DMS114 treated with DMSO at 0.1 percent for 48 hours (cell line): ENCODE results near the gene LRRC59.
A peak's percentile ranks its signal among the peaks of the same experiment; 100 is the strongest.
"Not testable (repeated sequence)": the region's sequence is repeated elsewhere in the genome, so short reads cannot be mapped to it uniquely, and the experiment has no call there.

Experiments
- DNase-seq: peaks from one replicate; lab custom pipeline; 2025; ENCODE audit not compliant: unreplicated experiment; lab: John Stamatoyannopoulos, UW

Gene LRRC59

DNA sequence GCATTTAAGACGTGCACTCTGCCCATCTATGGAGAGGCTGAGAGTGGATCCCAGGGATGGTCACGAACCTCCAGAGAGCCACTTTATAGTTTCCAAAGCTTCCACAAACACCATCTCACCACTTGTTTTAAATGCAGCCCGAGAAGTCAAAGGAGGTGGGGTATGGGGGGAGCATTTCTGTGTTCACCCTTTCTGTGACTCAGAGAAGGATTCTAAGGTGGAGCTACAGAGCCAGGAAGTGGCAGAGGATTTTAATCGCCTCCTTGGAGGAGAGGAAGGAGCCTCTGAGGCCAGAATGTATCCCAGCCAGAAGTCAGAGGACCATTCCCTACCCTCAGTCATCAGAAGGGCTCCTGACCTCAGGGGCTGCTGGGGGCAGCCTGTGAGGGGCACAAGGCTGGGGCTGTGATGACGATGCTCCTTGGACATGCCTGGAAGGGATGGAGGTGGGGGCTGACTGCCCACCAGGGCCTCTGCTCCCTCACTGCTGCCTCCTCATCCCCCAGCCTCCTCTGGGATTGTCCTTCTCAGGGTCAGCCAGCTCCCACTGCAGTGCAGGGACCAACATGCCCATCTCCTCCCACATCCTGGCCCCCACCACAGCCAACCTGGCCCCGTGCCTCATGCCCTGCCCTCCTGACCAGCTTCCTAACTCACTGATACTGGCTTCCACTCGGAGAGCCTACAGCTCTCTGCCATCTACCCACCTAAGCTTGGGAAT, 48.6 kb downstream of the LRRC59 start:
- no peak for DNase-seq

DNA sequence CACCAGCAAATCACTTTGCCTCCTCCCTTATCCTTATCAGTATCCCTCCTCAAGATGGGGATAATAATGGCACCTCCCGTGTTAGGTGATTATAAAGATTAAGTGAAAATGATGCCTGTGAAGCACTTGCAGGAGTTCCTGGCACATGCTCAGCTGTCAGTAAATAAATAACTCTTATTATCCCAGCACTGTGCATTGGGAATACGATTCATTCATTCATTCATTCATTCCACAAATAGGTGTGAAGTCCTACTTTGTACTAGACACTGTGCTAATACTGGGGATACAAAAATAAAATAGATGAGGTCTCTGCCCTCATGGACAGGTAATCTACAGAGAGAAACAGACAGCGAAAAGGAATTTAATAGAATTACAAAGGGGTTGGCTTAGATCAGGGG, 49.4 kb downstream of the LRRC59 start:
- DNase-seq: no peak

DNA sequence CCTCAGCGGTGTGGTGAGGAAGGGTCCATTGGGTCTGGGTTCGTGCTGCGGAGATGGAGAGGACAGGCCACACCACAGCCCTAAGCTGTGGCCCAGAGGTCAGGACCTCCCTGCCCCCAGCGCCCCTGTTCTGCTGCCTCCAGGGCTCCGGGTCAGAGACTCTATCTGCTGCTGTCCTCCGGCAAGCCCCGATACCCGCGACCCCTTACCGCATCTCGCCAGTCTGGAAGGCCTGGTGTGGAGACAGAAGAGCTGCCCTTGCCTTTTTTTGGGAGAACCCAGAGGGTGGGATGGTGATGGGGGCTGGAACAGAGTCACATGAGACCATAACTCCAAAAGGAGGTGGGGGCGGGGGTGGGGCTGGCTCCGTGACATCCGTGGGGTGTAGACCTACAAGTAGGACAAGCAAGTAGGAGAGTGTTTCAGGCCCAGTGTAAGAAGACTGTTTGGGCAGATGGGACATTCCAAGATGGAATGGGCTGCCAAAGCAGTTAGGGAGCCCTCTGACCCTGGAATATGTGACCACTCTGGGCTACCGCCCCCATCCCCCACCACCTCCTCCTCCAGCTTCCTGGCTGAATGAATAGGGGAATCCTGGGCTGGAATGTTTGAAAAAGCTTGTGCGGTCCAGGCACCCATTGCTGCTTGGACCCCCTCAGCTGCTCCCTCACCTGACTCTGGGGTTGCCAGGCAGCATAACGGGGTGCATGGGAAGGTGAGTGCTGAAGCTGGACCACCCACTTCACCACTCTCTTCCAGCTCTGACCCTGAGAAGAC, 50.0 kb downstream of the LRRC59 start:
- DNase-seq: no peak

DNA sequence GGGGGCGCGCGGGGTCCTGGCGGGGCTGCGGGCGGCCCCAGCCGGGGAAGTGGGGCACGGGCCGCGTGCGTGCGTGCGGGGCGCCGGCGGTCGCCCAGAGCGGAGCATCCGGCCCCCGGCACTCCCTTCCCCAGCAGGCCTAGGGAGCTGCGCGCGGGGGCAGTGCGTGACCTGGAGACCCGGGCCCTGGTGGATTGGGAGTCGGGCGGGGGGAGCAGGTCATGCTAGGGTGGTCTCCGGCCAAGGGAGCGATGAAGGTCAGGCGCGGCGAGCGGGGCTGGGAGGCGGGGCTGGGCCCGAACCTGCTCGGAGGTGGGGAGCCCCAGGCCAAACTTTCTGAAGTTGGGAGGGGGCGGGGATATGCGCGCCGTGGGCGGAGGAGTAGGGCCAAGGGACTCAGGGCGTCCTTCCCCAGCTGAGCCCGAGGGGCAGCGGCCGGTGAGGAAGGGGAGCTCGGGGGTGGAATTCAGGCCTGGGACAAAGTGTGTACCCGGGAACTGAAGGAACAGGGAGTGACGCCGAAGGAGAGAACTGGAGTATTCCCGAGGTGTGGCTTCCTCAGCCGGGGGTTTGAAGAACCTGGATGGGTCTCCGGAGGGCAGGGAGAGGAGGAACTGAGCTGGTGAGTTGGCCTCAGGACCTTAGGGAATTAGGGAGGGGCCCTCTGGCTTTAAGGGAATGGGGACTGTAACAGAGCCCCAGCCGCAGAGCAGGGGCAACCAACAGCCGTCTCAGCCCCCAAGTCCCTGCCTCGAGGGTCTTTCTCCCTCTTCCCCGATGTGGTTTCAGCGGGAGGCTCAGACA, 50.8 kb downstream of the LRRC59 start:
- no peak for DNase-seq

DNA sequence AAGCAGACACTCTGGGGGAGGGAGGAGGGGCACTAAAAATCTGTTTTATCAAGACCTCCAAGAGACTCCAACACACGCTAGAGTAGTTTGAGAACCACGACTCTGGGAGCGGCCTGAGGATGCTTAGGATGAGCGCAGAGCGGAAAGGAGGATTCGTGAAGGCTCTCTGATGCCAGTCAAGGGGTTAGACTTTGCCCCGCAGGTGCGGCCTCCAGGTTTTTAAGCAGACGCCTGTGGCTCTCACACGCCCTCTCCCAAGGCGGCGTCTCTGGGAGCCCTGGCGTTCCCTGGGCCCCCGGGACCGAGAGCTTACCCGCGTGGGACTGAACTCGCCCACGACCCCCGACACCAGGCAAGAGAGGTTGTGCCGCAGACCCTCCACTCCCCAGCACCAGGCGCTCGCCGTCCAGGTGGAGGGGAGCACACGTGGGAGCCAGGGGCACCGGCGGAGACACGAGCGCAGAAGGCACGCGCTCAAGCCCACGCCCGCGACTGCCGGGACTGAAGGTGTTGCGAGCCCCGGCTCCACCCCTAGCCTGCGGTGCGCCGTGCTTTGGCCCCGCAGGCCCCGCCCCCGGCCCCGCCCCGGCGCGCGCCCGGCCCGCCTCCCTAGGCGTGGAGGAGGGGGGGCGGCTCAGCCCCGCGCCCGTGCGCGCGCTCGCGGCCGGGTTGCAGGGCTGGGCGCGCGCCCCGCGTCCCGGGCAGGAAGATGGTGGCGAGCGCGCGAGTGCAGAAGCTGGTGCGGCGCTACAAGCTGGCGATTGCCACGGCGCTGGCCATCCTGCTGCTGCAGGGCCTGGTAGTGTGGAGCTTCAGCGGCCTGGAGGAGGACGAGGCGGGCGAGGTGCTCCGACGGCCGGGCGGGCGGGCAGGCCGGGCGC, 51.7 kb downstream of the LRRC59 start, which contains the start of gene XYLT2:
XYLT2 (plus strand) TSS at position 695 of the 881 bp plus-strand sequence; CDS start at position 710, 15 bp downstream.
- DNase-seq: peak; percentile 18

DNA sequence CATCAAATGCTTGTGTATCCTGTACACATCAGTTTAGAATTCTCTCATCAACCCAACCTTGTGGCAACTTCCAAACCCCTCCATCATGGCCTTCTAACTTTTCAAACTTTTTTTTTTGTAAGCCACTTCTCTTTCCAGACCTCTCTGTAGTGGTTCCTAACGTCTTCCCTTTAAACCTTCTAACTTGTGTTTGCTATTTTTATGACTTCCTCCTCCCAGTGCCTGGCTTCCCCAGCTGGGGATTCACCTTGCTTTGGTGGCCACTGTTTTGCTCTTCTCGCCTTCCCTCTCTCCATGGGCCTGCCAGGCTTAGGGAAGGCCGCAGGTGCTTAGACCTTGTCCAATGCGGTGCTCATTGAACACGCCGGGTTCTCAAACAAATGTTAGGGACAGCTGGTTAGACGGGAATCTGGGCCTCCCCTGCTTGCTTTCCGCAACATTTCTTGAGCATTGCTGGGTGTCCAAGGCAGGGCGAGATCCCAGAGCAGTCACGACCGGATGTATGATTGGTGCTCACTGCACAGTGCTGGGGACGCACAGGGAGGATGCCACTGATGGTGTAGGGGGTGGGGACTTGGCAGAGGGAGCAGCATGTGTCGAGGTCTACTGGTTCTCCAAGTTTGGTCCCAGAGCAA, 52.5 kb downstream of the LRRC59 start:
- DNase-seq: no peak

DNA sequence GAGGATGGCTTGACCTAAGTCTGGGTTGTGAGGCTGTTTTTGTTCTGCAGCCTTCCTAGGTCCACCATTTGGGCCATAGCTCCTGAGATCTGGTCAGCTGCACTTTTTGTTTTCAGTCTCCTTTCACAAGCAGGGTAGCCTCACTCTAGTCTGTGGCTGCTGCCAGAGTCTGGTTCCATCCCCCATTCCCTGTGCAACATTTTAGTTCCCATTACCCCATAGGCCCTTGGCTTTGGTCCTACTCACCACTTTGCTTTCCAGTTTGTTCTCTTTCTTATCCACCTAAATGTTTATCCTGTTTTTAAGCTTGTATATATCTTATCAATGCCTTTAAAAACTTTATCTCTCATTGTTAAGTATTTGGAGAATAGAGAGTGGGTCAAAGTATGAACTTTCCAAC, 57.9 kb downstream of the LRRC59 start:
- no peak for DNase-seq

DNA sequence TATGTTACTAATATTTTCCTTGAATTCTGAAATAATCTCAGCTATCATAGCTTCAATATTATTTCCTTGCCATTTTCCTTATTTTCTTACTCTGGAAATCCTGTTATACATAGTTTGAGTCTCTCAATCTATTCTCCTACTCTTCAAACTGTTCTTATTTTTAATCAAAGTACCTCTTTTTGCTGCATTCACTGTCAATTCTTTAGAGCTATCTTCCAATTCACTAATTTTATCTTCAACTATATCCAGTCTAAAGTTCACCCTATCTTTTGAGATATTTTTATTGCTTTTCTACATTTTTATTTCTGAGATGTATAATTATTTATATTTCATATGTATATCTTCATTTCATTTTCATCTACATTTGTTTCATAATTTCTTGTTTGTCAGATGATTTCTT, 58.7 kb downstream of the LRRC59 start:
- DNase-seq: no peak

DNA sequence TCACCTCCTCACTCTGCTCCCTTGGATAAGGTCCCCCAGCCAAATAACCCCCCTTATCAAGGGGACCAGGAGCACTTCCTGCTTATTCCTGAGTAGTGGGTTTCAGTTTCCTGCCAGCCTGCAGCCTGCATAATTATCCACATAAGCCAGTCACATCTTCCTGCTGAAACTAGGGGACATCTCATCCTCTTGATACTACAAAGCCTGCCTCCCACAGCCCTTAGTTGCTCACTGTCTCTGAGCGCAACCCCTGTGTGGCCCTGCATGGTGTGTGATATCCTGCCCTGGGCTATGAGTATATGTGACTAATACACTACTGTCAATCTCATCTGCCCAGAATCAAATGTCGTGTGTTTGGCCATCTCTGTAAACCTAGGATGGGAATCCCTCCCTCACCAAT, 59.4 kb downstream of the LRRC59 start:
- DNase-seq: no peak

DNA sequence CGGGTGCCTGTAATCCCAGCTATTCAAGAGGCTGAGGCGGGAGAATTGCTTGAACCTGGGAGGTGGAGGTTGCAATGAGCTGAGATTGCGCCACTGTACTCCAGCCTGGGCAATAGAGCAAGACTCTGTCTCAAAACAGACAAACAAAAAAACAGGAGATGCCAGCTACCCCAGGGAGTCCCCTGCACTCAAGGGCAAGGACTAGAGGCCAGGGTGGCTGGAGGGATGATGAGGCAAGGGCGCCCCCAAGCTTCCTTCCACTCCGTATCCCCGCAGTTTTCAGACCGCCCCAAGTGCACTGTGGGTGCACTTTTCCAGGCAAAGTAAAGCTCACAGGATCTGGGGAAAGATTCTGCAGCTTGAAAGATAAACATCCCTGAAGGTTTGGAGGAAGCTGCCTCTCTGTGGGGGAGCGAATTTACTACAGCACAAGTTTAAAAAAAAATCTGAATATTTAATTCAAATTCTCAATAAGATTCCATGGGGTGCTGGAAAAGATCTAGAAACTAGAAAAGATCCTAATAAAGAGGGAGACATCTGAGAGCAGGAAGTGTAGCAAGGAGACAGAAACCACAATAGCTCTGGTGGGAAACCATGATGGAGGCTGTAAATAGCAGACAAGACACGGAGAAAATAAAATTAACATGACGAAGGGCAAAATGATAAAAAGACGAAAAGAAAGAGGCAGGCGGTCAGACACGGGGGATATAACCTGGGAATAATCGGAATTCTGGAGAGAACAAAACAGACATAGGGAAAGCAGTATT, 63.8 kb downstream of the LRRC59 start:
- not testable (repeated sequence) for DNase-seq

DNA sequence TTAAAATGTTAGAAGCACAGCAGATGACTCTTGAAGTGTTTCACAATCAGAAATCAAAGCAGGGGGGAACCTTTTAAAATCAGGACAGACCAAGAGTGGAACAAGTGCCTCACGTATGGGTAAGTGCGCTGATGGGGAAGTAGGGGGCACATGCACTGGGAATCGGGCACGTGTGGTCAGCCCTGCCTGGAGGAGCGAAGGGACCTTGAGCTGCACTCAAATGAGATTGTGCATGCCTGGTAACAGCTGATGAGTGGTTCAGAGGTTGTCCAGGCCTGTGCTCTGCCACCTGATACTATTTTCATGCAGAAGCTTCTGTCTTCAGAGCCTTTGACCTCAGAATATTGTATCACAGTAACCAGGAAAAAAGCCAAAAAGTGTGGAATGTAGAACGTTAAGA, 65.1 kb downstream of the LRRC59 start:
- no peak for DNase-seq
